Smooth muscle cell (in vitro differentiated cells): Measurements from ENCODE around the gene ATRAID. TPM values are rescaled to one million over a fixed set of nuclear protein-coding genes. Genes with fewer than 3 reads are reported as not detected.

Experiments
- DNase-seq: peaks from one replicate; lab custom pipeline; 2025; ENCODE audit not compliant: unreplicated experiment; lab: John Stamatoyannopoulos, UW
- H2AFZ ChIP-seq: fragments of 200-600 bp; sonication (generic); 2 replicates; pipeline ENCODE4 v1.6.0; 2016; ENCODE audit warnings: antibody characterized with exemption, low read depth, mild to moderate bottlenecking
- H3F3A ChIP-seq: fragments of 200-600 bp; sonication (generic); 2 replicates; pipeline ENCODE4 v1.6.0; 2017; ENCODE audit warnings: antibody characterized with exemption, low read depth
- H3K27ac ChIP-seq: fragments of 200-600 bp; sonication (generic); 2 replicates; pipeline ENCODE4 v1.5.1; 2016; ENCODE audit warnings: low read depth, mild to moderate bottlenecking
- H3K27me3 ChIP-seq: fragments of 200-600 bp; sonication (generic); 2 replicates; pipeline ENCODE4 v1.6.1; 2016; ENCODE audit warnings: low read depth, mild to moderate bottlenecking
- H3K36me3 ChIP-seq: fragments of 200-600 bp; sonication (generic); 2 replicates; pipeline ENCODE4 v1.5.1; 2016; ENCODE audit warnings: low read depth
- H3K4me1 ChIP-seq: fragments of 200-600 bp; sonication (generic); 2 replicates; pipeline ENCODE4 v1.5.1; 2016; ENCODE audit warnings: low read depth
- H3K4me2 ChIP-seq: fragments of 200-600 bp; sonication (generic); 2 replicates; pipeline ENCODE4 v1.6.0; 2016; ENCODE audit warnings: mild to moderate bottlenecking
- H3K4me3 ChIP-seq: fragments of 200-600 bp; sonication (generic); 2 replicates; pipeline ENCODE4 v1.5.1; 2016; ENCODE audit warnings: mild to moderate bottlenecking
- H3K79me2 ChIP-seq: fragments of 200-600 bp; sonication (generic); 2 replicates; pipeline ENCODE4 v1.6.0; 2016; ENCODE audit warnings: low read depth, mild to moderate bottlenecking
- H3K9ac ChIP-seq: fragments of 200-600 bp; sonication (generic); 2 replicates; pipeline ENCODE4 v1.6.0; 2016; ENCODE audit warnings: low read depth
- H3K9me3 ChIP-seq: fragments of 200-600 bp; sonication (generic); replicated peaks from 2 replicates; pipeline ENCODE4 v1.5.1; 2016; ENCODE audit warnings: low read depth
- H4K20me1 ChIP-seq: fragments of 200-600 bp; sonication (generic); 2 replicates; pipeline ENCODE4 v1.6.0; 2016; ENCODE audit warnings: low read depth
- CTCF ChIP-seq: fragments of 200-600 bp; sonication (generic); IDR thresholded peaks from 2 replicates; pipeline ENCODE4 v1.5.1; 2017; ENCODE audit warnings: borderline replicate concordance, mild to moderate bottlenecking, antibody characterized with exemption; ENCODE audit not compliant: insufficient read depth, poor library complexity, severe bottlenecking
- whole genome bisulfite sequencing: methylation state at CpG from one replicate; pipeline ENCODE4 v1.1.7; 2016; ENCODE audit warnings: low lambda C conversion rate; 5-methylcytosine and 5-hydroxymethylcytosine counted together
- polyA plus RNA-seq: library from polyadenylated mRNA; unstranded; fragments of >200 nt; fragmentation: Nextera tagmentation; extraction: Ambion mirVana; gene quantifications from 2 replicates; pipeline ENCODE4 v1.2.1, GENCODE V29; 2016
- total RNA-seq: library from RNA; depleted of rRNA; stranded (reverse); fragments of >200 nt; gene quantifications from 2 replicates; pipeline ENCODE4 v1.2.3, GENCODE V29; 2014

ATRAID gene
- total and polyA plus RNA-seq, 2 experiments from 2014 or later: 233 to 335 TPM

GRCh38 chr2:27264753-27265535 is 53.1 kb downstream of the ATRAID start:
- TF ChIP-seq CTCF: peak; percentile 43
- no peaks in the 10 kb centered on the region for H3F3A ChIP-seq
- no peaks in the 10 kb centered on the region for H3K79me2 ChIP-seq
- H3K27me3 ChIP-seq: peaks cover 96% of the 10 kb centered on the region
- no peaks in the 10 kb centered on the region for H3K36me3 ChIP-seq
- H3K4me2 ChIP-seq: peak overlapping the region; percentile 84
- peak overlapping the region; percentile 38 for H3K4me3 ChIP-seq
- DNase-seq: peak; percentile 30
- H3K9ac ChIP-seq: no peak overlapping the region
- H2AFZ ChIP-seq: peak overlapping the region; percentile 69
- H3K9me3 ChIP-seq: no peaks in the 10 kb centered on the region
- 6% methylated on average over 56 of the region's 56 CpGs for WGBS
- no peak overlapping the region for H3K27ac ChIP-seq
- no peaks in the 10 kb centered on the region for H4K20me1 ChIP-seq
- peaks cover 18% of the 10 kb centered on the region for H3K4me1 ChIP-seq

- H3K27ac ChIP-seq: no peak overlapping the region
- no peaks in the 10 kb centered on the region for H3K79me2 ChIP-seq
- TF ChIP-seq CTCF: no peak
- H3K27me3 ChIP-seq: peaks cover 92% of the 10 kb centered on the region
- H3K4me2 ChIP-seq: no peak overlapping the region
- H3F3A ChIP-seq: no peaks in the 10 kb centered on the region
- H3K9me3 ChIP-seq: no peaks in the 10 kb centered on the region
- H3K4me3 ChIP-seq: no peak overlapping the region
- DNase-seq: no peak
- peaks cover 18% of the 10 kb centered on the region for H3K4me1 ChIP-seq
- H4K20me1 ChIP-seq: no peaks in the 10 kb centered on the region
- no peak overlapping the region for H3K9ac ChIP-seq
- H3K36me3 ChIP-seq: no peaks in the 10 kb centered on the region
- H2AFZ ChIP-seq: no peak overlapping the region
These were observed 53.7 kb downstream of the ATRAID start for GRCh38 chr2:27265536-27265870.

Other genes with a start within 250 kb of the ATRAID start
- gene MAPRE3, start 241.4 kb upstream of the ATRAID start, total RNA-seq: 9.5 and 12.5 TPM in 2 replicates
- 29.5 and 30.5 TPM in 2 replicates for gene MAPRE3, start 241.4 kb upstream of the ATRAID start, polyA plus RNA-seq
- 67.7 and 79.6 TPM in 2 replicates for gene TMEM214, start 179.1 kb upstream of the ATRAID start, total RNA-seq
- gene TMEM214, start 179.1 kb upstream of the ATRAID start, polyA plus RNA-seq: 94.9 and 99.7 TPM in 2 replicates
- gene AGBL5, start 160.4 kb upstream of the ATRAID start, total RNA-seq: 10.9 and 13.7 TPM in 2 replicates
- 17.1 and 20.0 TPM in 2 replicates for gene AGBL5, start 160.4 kb upstream of the ATRAID start, polyA plus RNA-seq
- gene OST4, start 140.4 kb upstream of the ATRAID start, total RNA-seq: 529 and 848 TPM in 2 replicates
- gene OST4, start 140.4 kb upstream of the ATRAID start, polyA plus RNA-seq: 1,164 and 1,292 TPM in 2 replicates
- 111 and 131 TPM in 2 replicates for gene EMILIN1, start 133.4 kb upstream of the ATRAID start, total RNA-seq
- gene EMILIN1, start 133.4 kb upstream of the ATRAID start, polyA plus RNA-seq: 330 and 518 TPM in 2 replicates
- gene KHK, start 125.3 kb upstream of the ATRAID start, total RNA-seq: 0.27 and 0.94 TPM in 2 replicates
- 1.6 and 2.1 TPM in 2 replicates for gene KHK, start 125.3 kb upstream of the ATRAID start, polyA plus RNA-seq
- gene CGREF1, start 92.9 kb upstream of the ATRAID start, total RNA-seq: 0.27 TPM in 1 of 2 replicates, not detected in the other
- 0.85 and 0.97 TPM in 2 replicates for gene CGREF1, start 92.9 kb upstream of the ATRAID start, polyA plus RNA-seq
- not detected in 2 replicates for gene ABHD1, start 88.2 kb upstream of the ATRAID start, total RNA-seq
- gene ABHD1, start 88.2 kb upstream of the ATRAID start, polyA plus RNA-seq: 0.13 TPM in 1 of 2 replicates, not detected in the other
- gene PREB, start 77.4 kb upstream of the ATRAID start, total RNA-seq: 44.9 and 53.2 TPM in 2 replicates
- 62.6 and 78.5 TPM in 2 replicates for gene PREB, start 77.4 kb upstream of the ATRAID start, polyA plus RNA-seq
- gene PRR30, start 72.6 kb upstream of the ATRAID start, total RNA-seq: not detected in 2 replicates
- not detected in 2 replicates for gene PRR30, start 72.6 kb upstream of the ATRAID start, polyA plus RNA-seq
- gene TCF23, start 63.0 kb upstream of the ATRAID start, total RNA-seq: not detected in 2 replicates
- gene TCF23, start 63.0 kb upstream of the ATRAID start, polyA plus RNA-seq: not detected in 2 replicates
- gene SLC5A6, start 227 bp downstream of the ATRAID start, total RNA-seq: 32.3 and 49.8 TPM in 2 replicates
- gene SLC5A6, start 227 bp downstream of the ATRAID start, polyA plus RNA-seq: 25.7 and 35.8 TPM in 2 replicates
- 20.3 and 20.4 TPM in 2 replicates for gene CAD, start 5.3 kb downstream of the ATRAID start, total RNA-seq
- gene CAD, start 5.3 kb downstream of the ATRAID start, polyA plus RNA-seq: 32.4 and 34.3 TPM in 2 replicates
- not detected in 2 replicates for gene SLC30A3, start 51.0 kb downstream of the ATRAID start, total RNA-seq
- gene SLC30A3, start 51.0 kb downstream of the ATRAID start, polyA plus RNA-seq: 0.17 TPM in 1 of 2 replicates, not detected in the other
- gene DNAJC5G, start 63.4 kb downstream of the ATRAID start, total RNA-seq: not detected in 2 replicates
- not detected in 2 replicates for gene DNAJC5G, start 63.4 kb downstream of the ATRAID start, polyA plus RNA-seq
- gene TRIM54, start 70.4 kb downstream of the ATRAID start, total RNA-seq: 0.22 TPM in 1 of 2 replicates, not detected in the other
- 0.80 TPM in 1 of 2 replicates, not detected in the other for gene TRIM54, start 70.4 kb downstream of the ATRAID start, polyA plus RNA-seq
- 0.36 and 0.54 TPM in 2 replicates for gene UCN, start 96.4 kb downstream of the ATRAID start, total RNA-seq
- gene UCN, start 96.4 kb downstream of the ATRAID start, polyA plus RNA-seq: 2.7 and 3.6 TPM in 2 replicates
- 87.1 and 114 TPM in 2 replicates for gene MPV17, start 111.1 kb downstream of the ATRAID start, total RNA-seq
- 117 and 128 TPM in 2 replicates for gene MPV17, start 111.1 kb downstream of the ATRAID start, polyA plus RNA-seq
- 37.7 and 42.3 TPM in 2 replicates for gene GTF3C2, start 144.7 kb downstream of the ATRAID start, total RNA-seq
- gene GTF3C2, start 144.7 kb downstream of the ATRAID start, polyA plus RNA-seq: 40.3 and 53.8 TPM in 2 replicates
- 30.6 and 36.4 TPM in 2 replicates for gene EIF2B4, start 158.3 kb downstream of the ATRAID start, total RNA-seq
- gene EIF2B4, start 158.3 kb downstream of the ATRAID start, polyA plus RNA-seq: 70.2 and 80.0 TPM in 2 replicates
- gene SNX17, start 158.6 kb downstream of the ATRAID start, total RNA-seq: 84.5 and 88.4 TPM in 2 replicates
- 128 and 155 TPM in 2 replicates for gene SNX17, start 158.6 kb downstream of the ATRAID start, polyA plus RNA-seq
- gene ZNF513, start 168.7 kb downstream of the ATRAID start, total RNA-seq: 6.5 and 7.6 TPM in 2 replicates
- 15.7 and 21.3 TPM in 2 replicates for gene ZNF513, start 168.7 kb downstream of the ATRAID start, polyA plus RNA-seq
- 30.2 and 32.8 TPM in 2 replicates for gene PPM1G, start 197.6 kb downstream of the ATRAID start, total RNA-seq
- gene PPM1G, start 197.6 kb downstream of the ATRAID start, polyA plus RNA-seq: 48.7 and 60.0 TPM in 2 replicates
- gene NRBP1, start 216.6 kb downstream of the ATRAID start, total RNA-seq: 134 and 145 TPM in 2 replicates
- 195 and 197 TPM in 2 replicates for gene NRBP1, start 216.6 kb downstream of the ATRAID start, polyA plus RNA-seq
- 1.7 and 2.9 TPM in 2 replicates for gene KRTCAP3, start 230.3 kb downstream of the ATRAID start, total RNA-seq
- 3.2 and 9.2 TPM in 2 replicates for gene KRTCAP3, start 230.3 kb downstream of the ATRAID start, polyA plus RNA-seq